Measurements from ENCODE around the gene CCDC120.

CCDC120 gene

GRCh38 chrX:49061490-49061889 is 2.7 kb downstream of the CCDC120 start:
- TF ChIP-seq CTCF (IDR thresholded peaks at IDR 0.05; ENCODE audit: extremely low read depth, insufficient read depth, missing control alignments) = no peak
- in situ Hi-C loops (cut with MboI; ENCODE audit: low pct_unique_long_range_greater_than_20kb, low sequenced_read_pairs, unreplicated experiment) = no loop called here

GRCh38 chrX:49061916-49062315 is 3.1 kb downstream of the CCDC120 start:
- in situ Hi-C loops (cut with MboI; ENCODE audit: low pct_unique_long_range_greater_than_20kb, low sequenced_read_pairs, unreplicated experiment) = no loop called here
- TF ChIP-seq CTCF (IDR thresholded peaks at IDR 0.05; ENCODE audit: extremely low read depth, insufficient read depth, missing control alignments) = no peak

More at GRCh38 chrX:49061490-49061889, 2.7 kb downstream of the CCDC120 start:
- no peak for DNase-seq (ENCODE audit: low spot score)

GRCh38 chrX:49063715-49064114 is 4.9 kb downstream of the CCDC120 start:
- in situ Hi-C loops (cut with MboI; ENCODE audit: low pct_unique_long_range_greater_than_20kb, low sequenced_read_pairs, unreplicated experiment) = no loop called here
- TF ChIP-seq CTCF (IDR thresholded peaks at IDR 0.05; ENCODE audit: extremely low read depth, insufficient read depth, missing control alignments) = no peak
- no peak for DNase-seq (ENCODE audit: low spot score)

More at GRCh38 chrX:49061916-49062315, 3.1 kb downstream of the CCDC120 start:
- DNase-seq (ENCODE audit: low spot score) = no peak

DNA sequence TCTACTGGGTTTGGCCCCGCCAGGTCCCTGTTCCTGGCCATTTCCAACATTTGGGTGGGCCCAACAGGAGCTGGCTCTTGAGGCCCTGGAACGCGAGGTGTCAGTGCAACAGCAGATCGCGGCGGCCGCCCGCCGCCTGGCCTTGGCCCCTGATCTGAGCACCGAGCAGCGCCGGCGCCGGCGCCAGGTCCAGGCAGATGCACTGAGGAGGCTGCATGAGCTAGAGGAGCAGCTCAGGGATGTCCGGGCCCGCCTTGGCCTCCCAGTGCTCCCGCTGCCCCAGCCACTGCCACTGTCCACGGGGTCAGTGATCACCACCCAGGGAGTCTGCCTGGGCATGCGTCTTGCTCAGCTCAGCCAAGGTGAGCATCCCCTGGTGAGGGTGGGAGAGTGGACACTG is 5.5 kb downstream of the CCDC120 start:
- no peak for DNase-seq (ENCODE audit: low spot score)
- in situ Hi-C loops (cut with MboI; ENCODE audit: low pct_unique_long_range_greater_than_20kb, low sequenced_read_pairs, unreplicated experiment) = no loop called here

GRCh38 chrX:49064735-49065134 is 5.9 kb downstream of the CCDC120 start:
- no peak for DNase-seq (ENCODE audit: low spot score)
- no peak for TF ChIP-seq CTCF (IDR thresholded peaks at IDR 0.05; ENCODE audit: extremely low read depth, insufficient read depth, missing control alignments)
- in situ Hi-C loops (cut with MboI; ENCODE audit: low pct_unique_long_range_greater_than_20kb, low sequenced_read_pairs, unreplicated experiment) = no loop called here

More for the DNA sequence above, 5.5 kb downstream of the CCDC120 start:
- no peak for TF ChIP-seq CTCF (IDR thresholded peaks at IDR 0.05; ENCODE audit: extremely low read depth, insufficient read depth, missing control alignments)

DNA sequence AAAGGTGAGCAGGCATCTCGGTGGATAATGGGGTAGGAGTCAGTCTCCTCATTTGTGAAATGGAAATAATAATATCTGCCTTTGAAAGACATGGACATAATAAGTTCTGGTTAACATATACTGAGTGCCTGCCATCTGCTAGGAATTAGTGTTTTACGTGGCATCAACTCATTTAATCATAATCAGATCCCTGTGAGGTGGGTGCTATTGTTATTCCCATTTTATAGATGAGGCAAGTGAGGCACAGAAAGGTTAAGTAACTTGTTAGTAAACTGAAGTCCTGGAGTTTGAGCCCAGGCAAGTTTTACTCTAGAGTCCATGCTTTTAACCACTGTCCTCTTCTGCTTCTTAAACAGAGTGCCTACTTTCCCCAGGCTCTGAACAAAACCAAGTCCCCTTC is 7.5 kb downstream of the CCDC120 start:
- TF ChIP-seq CTCF (IDR thresholded peaks at IDR 0.05; ENCODE audit: extremely low read depth, insufficient read depth, missing control alignments) = no peak

DNA sequence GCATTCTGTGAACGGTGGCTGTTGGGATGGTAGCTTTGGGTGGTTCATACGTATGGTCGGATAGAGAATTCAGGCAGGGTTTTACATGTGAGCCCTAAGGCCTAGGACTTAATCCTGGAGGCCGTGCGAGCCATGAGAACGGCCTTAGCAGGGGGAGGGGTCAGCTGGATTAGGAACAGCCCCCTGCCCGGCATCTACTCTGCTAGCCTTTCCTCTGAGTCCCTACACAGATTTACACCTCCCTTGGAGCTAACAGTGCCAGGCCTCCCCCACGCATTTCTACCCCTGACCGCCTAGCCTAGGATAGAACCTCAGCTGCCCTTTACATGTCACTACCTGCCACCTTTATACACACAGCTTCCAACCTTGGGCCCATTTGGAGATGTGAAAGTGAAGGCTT is 7.9 kb downstream of the CCDC120 start:
- in situ Hi-C loops (cut with MboI; ENCODE audit: low pct_unique_long_range_greater_than_20kb, low sequenced_read_pairs, unreplicated experiment) = no loop called here
- no peak for TF ChIP-seq CTCF (IDR thresholded peaks at IDR 0.05; ENCODE audit: extremely low read depth, insufficient read depth, missing control alignments)

More for the DNA sequence above, 7.5 kb downstream of the CCDC120 start:
- in situ Hi-C loops (cut with MboI; ENCODE audit: low pct_unique_long_range_greater_than_20kb, low sequenced_read_pairs, unreplicated experiment) = no loop called here
- DNase-seq (ENCODE audit: low spot score) = no peak

More for the DNA sequence above, 7.9 kb downstream of the CCDC120 start:
- DNase-seq (ENCODE audit: low spot score) = no peak
